HPDE6-E6E7 (cell line): ENCODE data around the gene ZNF2.

ENCODE experiments used
- DNase-seq: peaks from one replicate; pipeline ENCODE4 v3.0.0; 2011; ENCODE audit warnings: missing footprints; ENCODE audit errors: extremely low spot score

Gene ZNF2

GRCh38 chr2:95206096-95206495 is 40.5 kb downstream of the ZNF2 start:
- no peak for DNase-seq

- DNase-seq: peak; percentile 98
These were observed 41.7 kb downstream of the ZNF2 start, which contains the start of gene ZNF892 for GRCh38 chr2:95207111-95207961. Gene ZNF892 (plus strand): TSS chr2:95207521. CDS start chr2:95207816, 295 bp downstream.

- DNase-seq: peak; percentile 33
These were observed 42.5 kb downstream of the ZNF2 start for GRCh38 chr2:95208106-95208505.

GRCh38 chr2:95215018-95215612 is 49.5 kb downstream of the ZNF2 start:
- no peak for DNase-seq

- no peak for DNase-seq
These were observed 54.8 kb downstream of the ZNF2 start for GRCh38 chr2:95220449-95220848.

- no peak for DNase-seq
These were observed 60.0 kb downstream of the ZNF2 start for GRCh38 chr2:95225658-95226057.

GRCh38 chr2:95231723-95232122 is 66.1 kb downstream of the ZNF2 start:
- peak; percentile 41 for DNase-seq

GRCh38 chr2:95232232-95232631 is 66.6 kb downstream of the ZNF2 start:
- DNase-seq: no peak
